SK-N-SH (cell line): ENCODE measurements around the gene PIP4K2B. TPM values are rescaled to one million over a fixed set of nuclear protein-coding genes. Genes with fewer than 3 reads are reported as not detected.

Experiments used
- ELF1 ChIP-seq: IDR thresholded peaks from 2 replicates; pipeline ENCODE4 v1.4.0; 2012
- GABPA ChIP-seq: IDR thresholded peaks from 2 replicates; pipeline ENCODE4 v1.4.0; 2012; ENCODE audit warnings: low read depth, mild to moderate bottlenecking
- GATA2 ChIP-seq: sonication (generic); formaldehyde crosslinking; IDR thresholded peaks from 2 replicates; pipeline ENCODE4 v1.5.0; 2020; ENCODE audit warnings: mild to moderate bottlenecking, missing genetic modification reagents
- MXI1 ChIP-seq: IDR thresholded peaks from 2 replicates; pipeline ENCODE4 v1.6.1; 2012; ENCODE audit warnings: mild to moderate bottlenecking, low read depth, low read length, improper control_type of control experiment
- NFIC ChIP-seq: IDR thresholded peaks from 2 replicates; pipeline ENCODE4 v1.4.0; 2012; ENCODE audit warnings: borderline replicate concordance
- POLR2AphosphoS5 ChIP-seq: IDR thresholded peaks from 2 replicates; pipeline ENCODE4 v1.6.1; 2012; ENCODE audit warnings: low read depth, low read length
- RCOR1 ChIP-seq: fragments of 150-350 bp; IDR thresholded peaks from 2 replicates; pipeline ENCODE4 v1.6.1; 2017; ENCODE audit warnings: antibody characterized with exemption, low read length
- RFX5 ChIP-seq: IDR thresholded peaks from 2 replicates; pipeline ENCODE4 v1.6.1; 2012; ENCODE audit warnings: mild to moderate bottlenecking, improper control_type of control experiment, low read length
- SMC3 ChIP-seq: IDR thresholded peaks from 2 replicates; pipeline ENCODE4 v1.6.1; 2012; ENCODE audit warnings: low read depth, low read length, improper control_type of control experiment
- polyA plus RNA-seq, 3 experiments: library from polyadenylated mRNA; depleted of rRNA; stranded (reverse); fragments of >200 nt; gene quantifications; 2 replicates each; pipeline ENCODE4 v1.2.3, GENCODE V29; 2012
- TF ChIP-seq, protein P1 (sequence below): IDR thresholded peaks from 2 replicates; pipeline ENCODE4 v1.4.0; 2012; ENCODE audit warnings: low read depth, borderline replicate concordance
- TF ChIP-seq, protein P2 (sequence below): IDR thresholded peaks from 2 replicates; pipeline ENCODE4; 2012
- TF ChIP-seq, protein P3 (sequence below): fragments of 150-350 bp; IDR thresholded peaks from 2 replicates; pipeline ENCODE4 v1.6.1; 2016; ENCODE audit warnings: mild to moderate bottlenecking, low read depth, low read length
- TF ChIP-seq, protein P4 (sequence below): fragments of 150-350 bp; IDR thresholded peaks from 2 replicates; pipeline ENCODE4 v1.6.1; 2017; ENCODE audit warnings: antibody characterized with exemption, low read length, low read depth, borderline replicate concordance
- TF ChIP-seq, protein P5 (sequence below): IDR thresholded peaks from 2 replicates; pipeline ENCODE4 v1.4.0; 2012; ENCODE audit warnings: low read depth, borderline replicate concordance
- TF ChIP-seq, protein P6 (sequence below): fragments of 200-600 bp; sonication (generic); IDR thresholded peaks from 2 replicates; pipeline ENCODE4 v1.6.1; 2017; ENCODE audit warnings: antibody characterized with exemption, mild to moderate bottlenecking, moderate library complexity

The PIP4K2B gene
- polyA plus RNA-seq, 1 of the 3 experiments (the other 2 are of a cell fraction), result 29.8 TPM

DNA sequence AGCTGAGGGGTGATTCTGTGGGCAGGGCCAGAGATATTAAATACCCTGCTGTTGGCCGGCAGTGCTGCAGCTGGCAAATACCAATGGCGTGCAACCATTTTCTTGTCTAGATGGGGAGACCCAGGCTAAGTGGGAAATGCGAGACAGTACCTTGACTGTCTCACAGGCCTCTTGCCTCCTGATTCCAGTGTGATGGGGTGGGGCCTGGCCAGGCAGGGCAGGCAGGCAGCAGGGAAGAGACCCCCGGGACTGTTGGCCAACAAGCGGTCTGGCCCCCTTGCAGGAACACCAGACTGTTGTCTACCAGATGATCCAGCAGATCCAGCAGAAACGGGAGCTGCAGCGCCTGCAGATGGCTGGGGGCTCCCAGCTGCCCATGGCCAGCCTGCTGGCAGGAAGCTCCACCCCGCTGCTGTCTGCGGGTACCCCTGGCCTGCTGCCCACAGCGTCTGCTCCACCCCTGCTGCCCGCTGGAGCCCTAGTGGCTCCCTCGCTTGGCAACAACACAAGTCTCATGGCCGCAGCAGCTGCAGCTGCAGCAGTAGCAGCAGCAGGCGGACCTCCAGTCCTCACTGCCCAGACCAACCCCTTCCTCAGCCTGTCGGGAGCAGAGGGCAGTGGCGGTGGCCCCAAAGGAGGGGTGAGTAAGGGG is 74.9 kb downstream of the PIP4K2B start (continued):
- TF ChIP-seq NFIC (peak; percentile 74), GATA2 (0 out of 2 replicates have a peak, but pooled peaks have one; percentile 21), GABPA (no peak), RCOR1 (0 out of 2 replicates have a peak, but pooled peaks have one; percentile 20), RFX5 (no peak), ELF1 (no peak), POLR2AphosphoS5 (0 out of 2 replicates have a peak, but pooled peaks have one; percentile 22), SMC3 (peak; percentile 8; the same call in 1 of the 2 replicates), MXI1 (peak; percentile 77)
- TF ChIP-seq, protein P1, sequence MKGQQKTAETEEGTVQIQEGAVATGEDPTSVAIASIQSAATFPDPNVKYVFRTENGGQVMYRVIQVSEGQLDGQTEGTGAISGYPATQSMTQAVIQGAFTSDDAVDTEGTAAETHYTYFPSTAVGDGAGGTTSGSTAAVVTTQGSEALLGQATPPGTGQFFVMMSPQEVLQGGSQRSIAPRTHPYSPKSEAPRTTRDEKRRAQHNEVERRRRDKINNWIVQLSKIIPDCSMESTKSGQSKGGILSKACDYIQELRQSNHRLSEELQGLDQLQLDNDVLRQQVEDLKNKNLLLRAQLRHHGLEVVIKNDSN, result no peak
- TF ChIP-seq, protein P2, sequence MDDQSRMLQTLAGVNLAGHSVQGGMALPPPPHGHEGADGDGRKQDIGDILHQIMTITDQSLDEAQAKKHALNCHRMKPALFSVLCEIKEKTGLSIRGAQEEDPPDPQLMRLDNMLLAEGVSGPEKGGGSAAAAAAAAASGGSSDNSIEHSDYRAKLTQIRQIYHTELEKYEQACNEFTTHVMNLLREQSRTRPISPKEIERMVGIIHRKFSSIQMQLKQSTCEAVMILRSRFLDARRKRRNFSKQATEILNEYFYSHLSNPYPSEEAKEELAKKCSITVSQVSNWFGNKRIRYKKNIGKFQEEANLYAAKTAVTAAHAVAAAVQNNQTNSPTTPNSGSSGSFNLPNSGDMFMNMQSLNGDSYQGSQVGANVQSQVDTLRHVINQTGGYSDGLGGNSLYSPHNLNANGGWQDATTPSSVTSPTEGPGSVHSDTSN, result no peak
- TF ChIP-seq, protein P3, sequence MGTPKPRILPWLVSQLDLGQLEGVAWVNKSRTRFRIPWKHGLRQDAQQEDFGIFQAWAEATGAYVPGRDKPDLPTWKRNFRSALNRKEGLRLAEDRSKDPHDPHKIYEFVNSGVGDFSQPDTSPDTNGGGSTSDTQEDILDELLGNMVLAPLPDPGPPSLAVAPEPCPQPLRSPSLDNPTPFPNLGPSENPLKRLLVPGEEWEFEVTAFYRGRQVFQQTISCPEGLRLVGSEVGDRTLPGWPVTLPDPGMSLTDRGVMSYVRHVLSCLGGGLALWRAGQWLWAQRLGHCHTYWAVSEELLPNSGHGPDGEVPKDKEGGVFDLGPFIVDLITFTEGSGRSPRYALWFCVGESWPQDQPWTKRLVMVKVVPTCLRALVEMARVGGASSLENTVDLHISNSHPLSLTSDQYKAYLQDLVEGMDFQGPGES, result no peak
- TF ChIP-seq, protein P4, sequence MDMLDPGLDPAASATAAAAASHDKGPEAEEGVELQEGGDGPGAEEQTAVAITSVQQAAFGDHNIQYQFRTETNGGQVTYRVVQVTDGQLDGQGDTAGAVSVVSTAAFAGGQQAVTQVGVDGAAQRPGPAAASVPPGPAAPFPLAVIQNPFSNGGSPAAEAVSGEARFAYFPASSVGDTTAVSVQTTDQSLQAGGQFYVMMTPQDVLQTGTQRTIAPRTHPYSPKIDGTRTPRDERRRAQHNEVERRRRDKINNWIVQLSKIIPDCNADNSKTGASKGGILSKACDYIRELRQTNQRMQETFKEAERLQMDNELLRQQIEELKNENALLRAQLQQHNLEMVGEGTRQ, result no peak
- TF ChIP-seq, protein P5, sequence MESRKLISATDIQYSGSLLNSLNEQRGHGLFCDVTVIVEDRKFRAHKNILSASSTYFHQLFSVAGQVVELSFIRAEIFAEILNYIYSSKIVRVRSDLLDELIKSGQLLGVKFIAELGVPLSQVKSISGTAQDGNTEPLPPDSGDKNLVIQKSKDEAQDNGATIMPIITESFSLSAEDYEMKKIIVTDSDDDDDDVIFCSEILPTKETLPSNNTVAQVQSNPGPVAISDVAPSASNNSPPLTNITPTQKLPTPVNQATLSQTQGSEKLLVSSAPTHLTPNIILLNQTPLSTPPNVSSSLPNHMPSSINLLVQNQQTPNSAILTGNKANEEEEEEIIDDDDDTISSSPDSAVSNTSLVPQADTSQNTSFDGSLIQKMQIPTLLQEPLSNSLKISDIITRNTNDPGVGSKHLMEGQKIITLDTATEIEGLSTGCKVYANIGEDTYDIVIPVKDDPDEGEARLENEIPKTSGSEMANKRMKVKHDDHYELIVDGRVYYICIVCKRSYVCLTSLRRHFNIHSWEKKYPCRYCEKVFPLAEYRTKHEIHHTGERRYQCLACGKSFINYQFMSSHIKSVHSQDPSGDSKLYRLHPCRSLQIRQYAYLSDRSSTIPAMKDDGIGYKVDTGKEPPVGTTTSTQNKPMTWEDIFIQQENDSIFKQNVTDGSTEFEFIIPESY, result no peak
- TF ChIP-seq, protein P6, sequence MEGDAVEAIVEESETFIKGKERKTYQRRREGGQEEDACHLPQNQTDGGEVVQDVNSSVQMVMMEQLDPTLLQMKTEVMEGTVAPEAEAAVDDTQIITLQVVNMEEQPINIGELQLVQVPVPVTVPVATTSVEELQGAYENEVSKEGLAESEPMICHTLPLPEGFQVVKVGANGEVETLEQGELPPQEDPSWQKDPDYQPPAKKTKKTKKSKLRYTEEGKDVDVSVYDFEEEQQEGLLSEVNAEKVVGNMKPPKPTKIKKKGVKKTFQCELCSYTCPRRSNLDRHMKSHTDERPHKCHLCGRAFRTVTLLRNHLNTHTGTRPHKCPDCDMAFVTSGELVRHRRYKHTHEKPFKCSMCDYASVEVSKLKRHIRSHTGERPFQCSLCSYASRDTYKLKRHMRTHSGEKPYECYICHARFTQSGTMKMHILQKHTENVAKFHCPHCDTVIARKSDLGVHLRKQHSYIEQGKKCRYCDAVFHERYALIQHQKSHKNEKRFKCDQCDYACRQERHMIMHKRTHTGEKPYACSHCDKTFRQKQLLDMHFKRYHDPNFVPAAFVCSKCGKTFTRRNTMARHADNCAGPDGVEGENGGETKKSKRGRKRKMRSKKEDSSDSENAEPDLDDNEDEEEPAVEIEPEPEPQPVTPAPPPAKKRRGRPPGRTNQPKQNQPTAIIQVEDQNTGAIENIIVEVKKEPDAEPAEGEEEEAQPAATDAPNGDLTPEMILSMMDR, result no peak
